IMR-90 (cell line): ENCODE data around the gene CENPV. TPM values are rescaled to one million over a fixed set of nuclear protein-coding genes. Genes with fewer than 3 reads are reported as not detected.
"Not testable (repeated sequence)": the region's sequence is repeated elsewhere in the genome, so short reads cannot be mapped to it uniquely, and the experiment has no call there.

Experiments
- ATAC-seq: fragments of 200-7000 bp; cut with Tn5 transposase; 2 replicates; pipeline ENCODE4 v1.9.1; 2020; ENCODE audit warnings: low read depth, mild to moderate bottlenecking, moderate library complexity
- BruUV-seq: library from RNA; stranded (reverse); fragments of 400-500 nt; replicated peaks from 2 replicates; lab custom pipeline; 2021; lab: Mats Ljungman, UMichigan
- CTCF ChIA-PET: fragments of 300-600 bp; formaldehyde crosslinking; extraction: SDS; loops from one replicate; lab custom pipeline; 2021; ENCODE audit warnings: antibody characterized with exemption; lab: Yijun Ruan, JAX
- POLR2A ChIA-PET: fragments of 300-600 bp; sonication (Branson Sonifier 250); formaldehyde crosslinking; loops from one replicate; lab custom pipeline; 2022; ENCODE audit warnings: antibody characterized with exemption; ENCODE audit not compliant: unreplicated experiment; lab: Charles Lee
- DNase-seq: peaks from one replicate; pipeline ENCODE4 v3.0.0; 2013
- H2AFZ ChIP-seq: replicated peaks from 2 replicates; pipeline ENCODE3; 2013; ENCODE audit warnings: low read length, mild to moderate bottlenecking; ENCODE audit not compliant: poor library complexity
- H2AK5ac ChIP-seq: 2 replicates; pipeline ENCODE4 v1.6.1; 2013; ENCODE audit warnings: low read depth, low read length, inconsistent platforms
- H2AK9ac ChIP-seq: replicated peaks from 2 replicates; pipeline ENCODE3; 2013; ENCODE audit warnings: mild to moderate bottlenecking, low read depth, low read length, moderate library complexity; ENCODE audit not compliant: poor library complexity
- H2BK120ac ChIP-seq: 2 replicates; pipeline ENCODE4 v1.6.1; 2013; ENCODE audit warnings: low read depth, low read length, inconsistent platforms
- H2BK15ac ChIP-seq: 3 replicates; pipeline ENCODE4 v1.6.1; 2013; ENCODE audit warnings: low read depth, low read length, inconsistent platforms
- H2BK20ac ChIP-seq: 2 replicates; pipeline ENCODE4 v1.6.1; 2013; ENCODE audit warnings: low read depth, mild to moderate bottlenecking, inconsistent platforms, low read length, moderate library complexity
- H2BK5ac ChIP-seq: 2 replicates; pipeline ENCODE4 v1.6.1; 2013; ENCODE audit warnings: mild to moderate bottlenecking, low read depth, low read length, inconsistent platforms; ENCODE audit not compliant: poor library complexity, severe bottlenecking
- H3K14ac ChIP-seq: replicated peaks from 2 replicates; pipeline ENCODE4 v1.6.1; 2013; ENCODE audit warnings: low read depth, low read length, inconsistent platforms
- H3K18ac ChIP-seq: 2 replicates; pipeline ENCODE4 v1.6.1; 2013; ENCODE audit warnings: low read depth, low read length, control low read depth
- H3K23ac ChIP-seq: 2 replicates; pipeline ENCODE4 v1.6.1; 2013; ENCODE audit warnings: low read depth, low read length, inconsistent platforms
- H3K27ac ChIP-seq: 2 replicates; pipeline ENCODE4 v1.5.1; 2013; ENCODE audit warnings: mild to moderate bottlenecking, control low read depth, low read length; ENCODE audit not compliant: insufficient read depth
- H3K27me3 ChIP-seq: 2 replicates; pipeline ENCODE4 v1.6.1; 2013; ENCODE audit warnings: low read length; ENCODE audit not compliant: control insufficient read depth, insufficient read depth
- H3K36me3 ChIP-seq: 2 replicates; pipeline ENCODE4 v1.6.1; 2013; ENCODE audit warnings: low read length, mixed read lengths; ENCODE audit not compliant: control insufficient read depth, insufficient read depth
- H3K4ac ChIP-seq: 2 replicates; pipeline ENCODE4 v1.6.1; 2013; ENCODE audit warnings: low read depth, low read length, inconsistent platforms
- H3K4me1 ChIP-seq: 2 replicates; pipeline ENCODE4 v1.6.1; 2013; ENCODE audit warnings: low read length, mixed read lengths; ENCODE audit not compliant: control insufficient read depth, insufficient read depth
- H3K4me2 ChIP-seq: 2 replicates; pipeline ENCODE4 v1.6.1; 2013; ENCODE audit warnings: low read depth, mild to moderate bottlenecking, control low read depth, low read length, moderate library complexity
- H3K4me3 ChIP-seq: 2 replicates; pipeline ENCODE4 v1.5.1; 2013; ENCODE audit warnings: low read depth, mild to moderate bottlenecking, control low read depth, low read length, moderate library complexity; ENCODE audit not compliant: insufficient read depth
- H3K56ac ChIP-seq: 2 replicates; pipeline ENCODE4 v1.6.1; 2013; ENCODE audit warnings: low read length, inconsistent platforms; ENCODE audit not compliant: insufficient read depth; ENCODE audit errors: extremely low read depth
- H3K79me1 ChIP-seq, 2 experiments: 2 replicates each; pipeline ENCODE4 v1.6.1; 2013; ENCODE audit warnings: low read length in 2 of 2, inconsistent platforms in 1 of 2, low read depth in 1 of 2
- H3K9ac ChIP-seq: 2 replicates; pipeline ENCODE4 v1.6.1; 2013; ENCODE audit warnings: low read depth, low read length, control low read depth
- H3K9me1 ChIP-seq: 2 replicates; pipeline ENCODE4 v1.6.1; 2013; ENCODE audit warnings: low read length, inconsistent platforms; ENCODE audit not compliant: insufficient read depth
- H3K9me3 ChIP-seq: 2 replicates; pipeline ENCODE4 v1.6.1; 2013; ENCODE audit warnings: low read length; ENCODE audit not compliant: control insufficient read depth, insufficient read depth
- H4K20me1 ChIP-seq: 2 replicates; pipeline ENCODE4 v1.6.1; 2013; ENCODE audit warnings: low read length, inconsistent platforms; ENCODE audit not compliant: insufficient read depth
- H4K5ac ChIP-seq: 2 replicates; pipeline ENCODE4 v1.6.1; 2013; ENCODE audit warnings: mild to moderate bottlenecking, low read depth, low read length, control low read depth
- H4K8ac ChIP-seq, 2 experiments: 2 replicates each; pipeline ENCODE4 v1.6.1; 2013; ENCODE audit warnings: low read depth in 2 of 2, low read length in 2 of 2, control low read depth in 1 of 2, inconsistent platforms in 1 of 2
- H4K91ac ChIP-seq: 2 replicates; pipeline ENCODE4 v1.6.1; 2013; ENCODE audit warnings: low read depth, low read length, inconsistent platforms; ENCODE audit not compliant: insufficient read depth
- WGBS, 2 experiments: methylation state at CpG; one replicate each; pipeline versions ENCODE4 v1.1.5 to v1.1.7; 2013; ENCODE audit warnings: missing lambda C conversion rate in 2 of 2; ENCODE audit not compliant: insufficient read length in 1 of 2; ENCODE audit errors: extremely low coverage in 2 of 2; 5-methylcytosine and 5-hydroxymethylcytosine counted together
- dilution Hi-C: fragments of 300-500 bp; cut with HindIII; formaldehyde crosslinking; loops from one replicate; pipeline ENCODE4 v1.14.3; 2018; ENCODE audit warnings: low sequenced_read_pairs; ENCODE audit not compliant: unreplicated experiment
- in situ Hi-C: fragments of 300-500 bp; cut with MboI; formaldehyde crosslinking; loops from 3 replicates; pipeline ENCODE4 v1.14.3; 2019; ENCODE audit warnings: low sequenced_read_pairs, inconsistent platforms, mixed read lengths
- intact Hi-C: fragments of 100-400 bp; cut with micrococcal nuclease; formaldehyde crosslinking; loops from 2 replicates; pipeline ENCODE4 v1.10.0; 2022
- polyA plus RNA-seq, 3 experiments: library from polyadenylated mRNA; depleted of rRNA; stranded (reverse); fragments of >200 nt; gene quantifications; 2 replicates each; pipeline ENCODE4 v1.2.3, GENCODE V29; 2012; ENCODE audit warnings: low replicate concordance in 1 of 3
- total RNA-seq: library from RNA; depleted of rRNA; stranded (reverse); fragments of >200 nt; gene quantifications from 2 replicates; pipeline ENCODE4 v1.2.3, GENCODE V29; 2012

CENPV gene
- total and polyA plus RNA-seq, 2 of the 4 experiments (the other 2 are of a cell fraction) = 35.3 to 49.8 TPM

GRCh38 chr17:16395887-16396286 lies 42.6 kb upstream of the CENPV start:
- not testable (repeated sequence) for H3K23ac ChIP-seq, H3K27me3 ChIP-seq, H4K8ac ChIP-seq

GRCh38 chr17:16392491-16392890 lies 39.2 kb upstream of the CENPV start:
- H2BK120ac ChIP-seq, intact Hi-C loops, H4K5ac ChIP-seq, H3K4ac ChIP-seq, POLR2A ChIA-PET, H3K4me3 ChIP-seq, H3K36me3 ChIP-seq, H3K9ac ChIP-seq, H3K23ac ChIP-seq, H2AK5ac ChIP-seq, H2BK20ac ChIP-seq, H3K14ac ChIP-seq, DNase-seq, H3K56ac ChIP-seq, H2BK5ac ChIP-seq, H3K27me3 ChIP-seq, H3K4me1 ChIP-seq, H4K91ac ChIP-seq, BruUV-seq, H3K9me1 ChIP-seq, H3K79me1 ChIP-seq, H3K27ac ChIP-seq, H3K9me3 ChIP-seq, H3K18ac ChIP-seq, H2BK15ac ChIP-seq, H4K20me1 ChIP-seq, in situ Hi-C loops, ATAC-seq, dilution Hi-C loops, H3K4me2 ChIP-seq, CTCF ChIA-PET, H2AFZ ChIP-seq, H4K8ac ChIP-seq, H2AK9ac ChIP-seq: not testable (repeated sequence)
- 100% methylated on average over 4 of the region's 11 CpGs; no CpG with 5 or more reads in 1 of the 2 experiments for WGBS, 2 experiments

More at GRCh38 chr17:16395887-16396286, 42.6 kb upstream of the CENPV start:
- H3K4me3 ChIP-seq, H2AFZ ChIP-seq, CTCF ChIA-PET, H3K36me3 ChIP-seq, H3K14ac ChIP-seq, H3K79me1 ChIP-seq, H2AK5ac ChIP-seq, H3K56ac ChIP-seq, H3K9me3 ChIP-seq, H2BK15ac ChIP-seq, H4K20me1 ChIP-seq, H3K4me1 ChIP-seq, H2BK5ac ChIP-seq, H3K18ac ChIP-seq, H2BK120ac ChIP-seq, H2AK9ac ChIP-seq, intact Hi-C loops, dilution Hi-C loops, H3K4ac ChIP-seq, in situ Hi-C loops, BruUV-seq, POLR2A ChIA-PET, H4K91ac ChIP-seq, H3K4me2 ChIP-seq, H3K9ac ChIP-seq, ATAC-seq, H3K9me1 ChIP-seq, H2BK20ac ChIP-seq, H4K5ac ChIP-seq, H3K27ac ChIP-seq, DNase-seq: not testable (repeated sequence)
- no CpG with 5 or more reads among the region's 4 CpGs for WGBS, 2 experiments
